SH-SY5Y (cell line): ENCODE data around the gene MX2.

Experiments used
- GATA2 ChIP-seq: IDR thresholded peaks from 2 replicates; pipeline ENCODE4 v1.6.1; 2011; ENCODE audit warnings: mild to moderate bottlenecking, low read depth, low read length
- GATA3 ChIP-seq: IDR thresholded peaks from 2 replicates; pipeline ENCODE4 v1.6.1; 2011; ENCODE audit warnings: low read depth, mild to moderate bottlenecking, low read length, moderate library complexity

- TF ChIP-seq GATA3 (no peak), GATA2 (no peak)
Measured at GRCh38 chr21:41363370-41364270, 1.8 kb downstream of the MX2 start.
